CD4-positive, alpha-beta T cell treated with Interleukin-21 for 1 hour (primary cell): ENCODE results near the gene ARHGEF7.
A peak's percentile ranks its signal among the peaks of the same experiment; 100 is the strongest.
"Not testable (repeated sequence)": the region's sequence is repeated elsewhere in the genome, so short reads cannot be mapped to it uniquely, and the experiment has no call there.

Experiments used
- DNase-seq: peaks from one replicate; pipeline ENCODE4 v3.0.0-alpha.2; 2020

The ARHGEF7 gene

DNA sequence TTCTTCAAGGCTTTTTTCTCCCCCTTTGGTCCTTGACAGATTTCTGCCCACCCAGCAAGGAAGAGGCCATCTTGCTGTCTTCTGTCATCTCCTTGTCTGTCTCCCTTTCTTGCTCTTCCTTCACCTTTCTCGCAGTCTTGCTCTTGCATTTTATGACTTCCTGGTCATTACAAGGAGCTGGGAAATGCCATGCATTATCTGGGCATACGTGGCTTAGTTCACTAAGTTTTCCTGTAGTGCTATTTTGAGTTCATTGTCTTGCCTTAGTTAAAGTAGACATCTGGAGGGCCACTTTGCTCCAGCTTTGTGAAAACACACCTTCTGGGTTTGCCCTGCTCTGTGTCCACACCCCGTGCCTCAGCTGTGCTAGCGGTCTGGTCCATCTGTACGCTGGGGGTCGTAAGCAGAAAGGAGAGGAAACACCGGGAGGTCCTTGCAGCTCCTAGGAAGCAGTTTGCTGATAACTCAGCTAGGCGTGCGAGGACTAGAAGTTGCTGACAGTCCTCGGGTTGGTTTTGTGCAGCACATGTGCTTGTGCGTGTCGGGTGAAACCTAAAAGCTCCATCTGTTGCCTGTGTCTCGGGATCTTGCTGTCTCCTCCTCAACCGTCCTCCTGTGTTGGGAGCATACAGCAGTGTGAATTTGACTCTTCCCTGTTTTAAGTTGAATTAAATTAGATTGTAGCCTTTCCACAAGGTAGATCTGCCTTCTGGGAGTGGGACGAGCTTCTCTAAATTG is 59.4 kb downstream of the ARHGEF7 start:
- DNase-seq, result no peak

GRCh38 chr13:111175372-111175771 is 60.3 kb downstream of the ARHGEF7 start:
- DNase-seq, result no peak

DNA sequence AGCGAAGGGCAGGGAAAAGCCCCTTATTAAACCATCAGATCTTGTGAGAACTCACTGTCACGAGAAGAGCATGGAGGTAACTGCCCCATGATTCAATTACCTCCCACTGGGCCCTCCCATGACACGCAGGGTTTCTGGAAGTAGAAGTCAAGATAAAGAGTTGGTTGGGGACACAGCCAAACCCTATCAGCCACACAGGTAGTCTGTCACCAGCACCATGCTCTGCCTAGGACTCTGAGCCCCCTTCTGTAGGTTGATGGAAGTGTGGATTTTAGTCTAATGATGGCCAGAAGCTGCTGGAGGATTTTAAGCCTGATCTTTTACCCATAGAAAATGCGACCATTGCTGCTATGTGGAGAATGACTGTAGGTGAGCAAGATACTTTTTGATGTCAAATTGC is 60.8 kb downstream of the ARHGEF7 start:
- no peak for DNase-seq

DNA sequence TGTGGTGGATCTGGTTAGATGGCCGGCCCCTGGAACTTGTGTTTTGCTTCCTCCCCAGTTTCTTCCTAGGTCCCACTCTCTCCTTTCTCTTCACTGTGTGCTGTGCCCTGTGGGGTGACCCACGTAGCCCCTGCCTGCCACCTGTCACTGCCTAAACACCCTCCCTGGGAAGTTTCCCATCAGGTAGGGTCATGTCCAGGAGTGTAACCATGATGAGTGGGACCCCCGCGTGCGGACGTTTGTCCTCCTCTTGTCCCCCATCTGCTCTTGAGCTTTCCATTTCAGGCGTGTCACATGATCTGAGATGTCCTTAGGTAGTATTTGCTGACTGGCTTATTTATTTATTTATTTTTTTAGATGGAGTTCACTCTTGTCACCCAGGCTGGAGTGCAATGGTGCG is 61.3 kb downstream of the ARHGEF7 start:
- no peak for DNase-seq

- peak; percentile 66 for DNase-seq
These were observed 62.1 kb downstream of the ARHGEF7 start for GRCh38 chr13:111177081-111177711.

DNA sequence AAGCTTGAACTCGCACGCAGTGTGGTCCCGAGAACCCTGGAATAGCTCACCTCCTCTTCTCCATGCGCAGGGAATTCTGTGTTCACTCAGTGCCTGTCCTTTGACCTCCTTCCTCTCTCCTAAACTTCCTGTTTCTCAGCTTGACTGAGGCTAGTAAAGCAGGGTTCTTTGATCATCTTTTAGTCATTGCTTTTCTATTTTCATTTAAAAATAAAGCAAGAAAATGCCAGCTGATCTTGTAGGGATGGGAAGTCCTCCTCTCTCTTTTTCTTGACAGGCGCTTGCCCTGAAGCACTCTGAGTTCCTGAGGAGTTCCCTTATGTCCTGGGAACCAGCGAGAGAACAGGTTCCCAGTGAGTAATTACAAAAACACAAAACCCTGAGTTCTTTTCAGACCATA is 62.8 kb downstream of the ARHGEF7 start:
- no peak for DNase-seq

DNA sequence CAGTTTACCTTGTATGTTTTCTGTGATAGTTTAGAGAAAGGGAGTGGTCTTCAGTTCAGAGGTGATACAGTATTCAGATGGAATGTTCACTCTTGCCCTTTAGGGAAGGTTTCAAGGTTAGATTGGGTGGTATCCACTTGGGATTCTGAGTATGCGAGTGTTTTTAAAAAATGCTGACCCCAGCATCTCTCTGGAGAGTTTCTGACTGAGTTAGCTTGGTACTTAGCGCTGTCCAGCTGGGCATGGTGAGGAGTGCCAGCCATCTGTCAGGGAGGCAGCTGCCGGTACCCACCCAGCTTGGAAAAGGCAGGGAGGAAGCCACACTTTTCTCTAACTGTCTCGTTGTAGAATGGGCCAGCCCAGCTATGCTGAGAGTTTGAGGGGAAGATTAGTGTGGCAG is 63.3 kb downstream of the ARHGEF7 start:
- no peak for DNase-seq

DNA sequence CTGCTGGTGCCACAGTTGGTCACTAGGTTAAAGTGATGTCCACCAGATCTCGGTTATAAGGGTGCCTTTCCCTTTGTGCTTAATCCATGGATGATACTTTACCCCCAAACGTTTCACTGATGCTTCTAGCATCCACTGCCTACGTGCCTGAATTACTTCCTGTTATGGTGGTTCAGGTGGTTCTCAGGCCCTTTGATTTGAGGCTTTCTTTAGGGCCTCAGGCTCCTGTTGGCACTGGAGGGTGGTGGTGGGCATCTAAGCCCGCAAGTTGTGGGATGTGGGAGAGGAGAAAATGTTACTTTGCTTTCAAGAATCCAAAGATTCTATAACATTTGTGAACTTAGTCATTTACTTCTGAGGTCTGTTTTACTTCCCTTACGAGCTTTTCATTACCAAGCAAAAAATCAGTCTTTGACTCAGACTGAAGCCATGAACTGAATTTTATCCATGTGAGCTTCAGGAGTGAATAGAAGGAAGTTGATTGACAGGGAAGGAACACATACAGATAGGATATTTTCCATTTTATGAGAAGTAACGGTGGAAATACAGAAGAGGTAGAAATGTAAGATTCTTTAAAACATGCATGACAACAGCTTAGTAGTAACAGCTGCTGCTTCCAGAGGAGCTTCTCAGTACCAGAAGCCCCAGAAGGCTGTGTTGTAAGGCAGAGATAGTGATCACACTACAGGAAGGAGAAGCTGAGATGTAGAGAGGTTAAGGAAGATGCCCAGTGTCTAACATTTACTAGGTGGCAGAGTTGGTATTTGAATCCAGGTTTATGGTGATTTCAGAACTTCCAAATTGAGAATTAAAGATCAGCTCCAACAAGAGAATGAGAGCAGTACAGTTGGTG is 65.0 kb downstream of the ARHGEF7 start:
- no peak for DNase-seq

DNA sequence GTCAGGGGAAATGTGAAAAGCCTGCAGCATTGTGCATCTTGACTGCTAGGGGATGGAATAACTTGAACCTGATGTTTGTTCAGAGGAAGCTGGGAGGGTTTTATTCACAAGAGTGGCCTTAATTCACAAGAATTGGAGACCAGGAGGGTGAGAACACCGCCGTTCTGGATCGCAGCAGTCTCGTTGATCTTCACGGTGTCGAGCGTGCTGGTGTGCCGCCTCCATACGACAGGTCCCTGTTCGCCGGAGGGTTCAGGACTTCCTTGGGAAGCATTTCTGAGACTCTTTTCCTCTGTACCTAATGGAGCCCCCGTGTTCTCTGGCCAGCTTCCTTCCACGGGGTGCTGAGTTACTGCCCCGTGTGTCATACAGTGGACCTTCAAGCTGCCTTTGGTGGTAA is 66.9 kb downstream of the ARHGEF7 start:
- no peak for DNase-seq

- peak; percentile 20 for DNase-seq
These were observed 68.1 kb downstream of the ARHGEF7 start for GRCh38 chr13:111183087-111183645.

GRCh38 chr13:111183959-111184358 is 68.8 kb downstream of the ARHGEF7 start:
- DNase-seq, result no peak

DNA sequence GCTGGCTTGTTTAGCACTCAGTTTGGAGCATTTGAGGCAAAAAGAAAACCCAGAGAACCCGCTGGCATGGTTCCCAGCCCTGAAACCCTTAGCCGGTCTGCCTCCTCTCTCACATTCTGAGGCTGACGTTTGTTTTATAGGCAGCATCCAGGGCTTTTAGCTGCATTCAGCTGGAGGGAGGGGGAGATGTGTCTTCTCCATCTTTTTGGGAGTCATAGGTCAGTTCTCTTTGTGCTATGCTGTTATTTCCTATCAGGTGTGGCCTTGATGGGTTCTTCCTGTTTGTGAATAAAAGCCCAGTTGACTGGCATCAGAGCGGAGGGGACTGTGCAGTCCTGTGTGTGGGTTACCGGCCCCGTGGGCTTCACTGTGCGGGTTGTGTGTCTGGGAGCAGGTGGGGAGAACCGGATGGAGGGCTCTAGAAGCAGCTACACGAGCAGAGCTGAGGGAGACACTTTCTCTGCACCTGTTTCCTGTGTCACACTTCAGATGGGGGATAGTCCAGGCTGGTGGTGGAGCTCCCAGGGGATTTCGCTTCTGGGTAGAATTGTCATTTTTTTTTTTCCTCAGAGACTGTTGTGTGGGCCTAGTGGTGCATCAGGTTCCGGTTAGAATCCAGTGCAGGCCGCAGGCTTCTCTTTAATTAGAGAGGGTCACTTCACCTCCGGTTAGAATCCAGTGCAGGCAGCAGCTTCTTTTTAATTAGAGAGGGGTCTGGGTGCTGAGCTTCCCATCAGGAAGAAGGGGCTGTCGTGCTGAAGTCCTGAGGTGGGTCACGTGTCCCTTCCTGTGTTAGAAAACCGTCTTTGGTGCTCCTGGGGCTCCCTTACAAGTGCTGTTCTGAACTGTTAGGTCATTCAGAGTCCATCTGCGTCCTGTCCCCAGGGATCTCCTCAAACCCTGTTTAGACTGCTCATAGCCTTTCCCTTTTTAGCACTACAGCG is 69.6 kb downstream of the ARHGEF7 start:
- peak; percentile 45 for DNase-seq

DNA sequence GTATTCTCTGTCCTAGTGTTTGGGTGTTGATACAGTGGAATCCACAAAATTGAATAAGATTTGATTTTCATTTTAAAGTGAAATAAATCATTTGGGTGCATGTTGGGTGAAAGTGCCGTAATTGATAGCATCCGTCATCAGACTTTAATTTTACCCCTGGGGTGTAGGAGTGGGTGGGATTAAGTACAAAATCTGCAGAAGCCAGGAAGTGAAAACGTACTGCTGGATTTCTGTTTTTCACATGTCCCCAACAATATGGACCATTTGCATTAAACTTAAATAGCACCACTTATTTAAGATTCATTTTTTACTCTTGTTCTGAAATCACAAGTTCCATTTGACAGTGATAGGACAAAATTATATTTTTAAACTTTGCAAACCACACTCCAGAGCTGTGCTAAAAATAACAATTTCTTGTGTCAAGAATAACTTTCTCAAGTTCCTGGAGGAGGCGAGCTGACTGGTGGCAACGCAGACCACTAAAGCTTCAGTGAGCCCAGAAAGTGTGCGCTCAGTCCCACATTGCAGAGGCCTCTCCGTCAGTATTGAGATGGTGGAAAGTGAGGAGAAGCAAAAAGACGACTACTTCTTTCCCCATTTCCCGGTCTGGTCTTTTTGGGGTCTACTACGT is 71.3 kb downstream of the ARHGEF7 start:
- DNase-seq, result no peak

GRCh38 chr13:111187960-111188541 is 72.9 kb downstream of the ARHGEF7 start:
- no peak for DNase-seq

- peak; percentile 73 for DNase-seq
These were observed 74.0 kb downstream of the ARHGEF7 start for GRCh38 chr13:111189064-111189505.

GRCh38 chr13:111189516-111189915 is 74.4 kb downstream of the ARHGEF7 start:
- peak; percentile 54 for DNase-seq

DNA sequence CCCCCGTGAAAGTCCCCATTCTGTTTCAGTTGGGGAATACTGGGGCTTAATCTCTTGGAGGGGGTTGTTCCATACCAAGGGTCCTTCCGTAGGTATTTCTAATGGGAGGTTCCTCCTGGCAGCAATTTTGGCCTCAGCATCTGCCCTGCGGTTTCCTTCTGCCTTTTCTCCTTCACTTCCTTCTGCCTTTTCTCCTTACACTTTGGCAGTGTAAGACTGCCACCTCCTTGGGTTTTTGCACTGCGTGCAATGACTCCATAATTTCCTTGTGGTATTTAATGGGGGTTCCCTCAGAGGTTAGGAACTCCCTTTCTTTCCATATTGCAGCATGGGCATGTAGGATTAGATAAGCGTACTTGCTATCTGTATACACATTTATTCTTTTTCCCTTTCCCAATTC is 78.1 kb downstream of the ARHGEF7 start:
- DNase-seq, result not testable (repeated sequence)

DNA sequence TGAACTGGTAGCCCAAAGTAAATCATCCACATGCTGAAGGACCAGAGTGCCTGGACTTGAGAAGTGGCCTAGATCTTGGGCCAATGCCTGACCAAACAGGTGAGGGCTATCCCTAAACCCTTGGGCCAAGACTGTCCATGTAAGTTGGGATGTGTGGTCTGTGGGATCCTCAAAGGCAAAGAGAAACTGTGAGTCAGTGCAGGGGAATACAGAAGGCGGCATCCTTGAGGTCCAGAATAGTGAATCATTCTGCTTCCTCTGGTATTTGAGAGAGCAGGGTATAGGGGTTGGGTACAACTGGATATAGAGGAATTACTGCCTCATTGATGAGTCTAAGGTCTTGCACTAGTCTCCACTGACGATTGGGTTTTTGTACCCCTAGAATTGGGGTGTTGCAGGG is 79.5 kb downstream of the ARHGEF7 start:
- not testable (repeated sequence) for DNase-seq

DNA sequence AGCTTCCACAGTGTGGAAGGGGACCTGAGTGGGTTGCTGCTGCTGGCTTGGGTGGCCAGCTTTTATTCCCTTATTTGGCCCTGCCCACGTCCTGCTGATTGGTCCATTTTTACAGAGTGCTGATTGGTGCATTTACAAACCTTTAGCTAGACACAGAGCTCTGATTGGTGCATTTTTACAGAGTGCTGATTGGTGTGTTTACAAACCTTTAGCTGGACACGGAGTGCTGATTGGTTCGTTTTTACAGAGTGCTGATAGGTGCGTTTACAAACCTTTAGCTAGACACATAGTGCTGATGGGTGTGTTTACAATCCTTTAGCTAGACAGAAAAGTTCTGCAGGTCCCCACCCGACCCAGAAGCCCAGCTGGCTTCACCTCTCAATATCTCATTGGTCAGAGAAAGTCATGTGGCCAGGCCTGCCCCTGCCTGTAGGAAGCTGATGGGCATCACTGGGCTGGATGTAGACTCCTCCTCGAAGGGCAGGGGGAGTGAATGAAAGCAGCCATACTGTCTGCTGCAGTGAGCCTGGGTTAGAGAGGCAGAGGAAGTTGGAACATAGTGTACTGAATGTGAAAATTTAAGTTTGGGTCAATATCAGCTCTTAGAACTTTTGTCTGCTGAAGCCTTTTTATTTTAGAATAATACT is 83.7 kb downstream of the ARHGEF7 start:
- DNase-seq, result not testable (repeated sequence)

- no peak for DNase-seq
These were observed 86.3 kb downstream of the ARHGEF7 start for GRCh38 chr13:111201304-111201940.
